Ectodermal cell (in vitro differentiated cells): ENCODE measurements around the gene NFATC1.

Experiments
- H3K27ac ChIP-seq: 2 replicates; pipeline ENCODE4 v1.7.0; 2013; ENCODE audit warnings: mild to moderate bottlenecking, low read depth, low read length; ENCODE audit not compliant: insufficient read depth, poor library complexity, severe bottlenecking
- H3K27me3 ChIP-seq: 2 replicates; pipeline ENCODE4 v1.7.0; 2013; ENCODE audit warnings: mild to moderate bottlenecking, low read length; ENCODE audit not compliant: insufficient read depth, control insufficient read depth, poor library complexity, severe bottlenecking
- H3K36me3 ChIP-seq: one replicate; pipeline ENCODE4 v1.7.0; 2013; ENCODE audit warnings: low read length; ENCODE audit not compliant: control insufficient read depth, insufficient read depth
- H3K4me1 ChIP-seq: one replicate; pipeline ENCODE4 v1.7.0; 2013; ENCODE audit warnings: low read length; ENCODE audit not compliant: control insufficient read depth, insufficient read depth
- H3K4me3 ChIP-seq: 2 replicates; pipeline ENCODE4 v1.7.0; 2013; ENCODE audit warnings: low read depth, low read length, control low read depth; ENCODE audit not compliant: insufficient read depth
- H3K9me3 ChIP-seq: 2 replicates; pipeline ENCODE4 v1.7.0; 2013; ENCODE audit warnings: mild to moderate bottlenecking, low read length, moderate library complexity; ENCODE audit not compliant: control insufficient read depth
- WGBS, 2 experiments: methylation state at CpG; one replicate each; pipeline ENCODE4 v1.1.7; 2013; ENCODE audit warnings: missing lambda C conversion rate in 2 of 2; 5-methylcytosine and 5-hydroxymethylcytosine counted together

NFATC1 gene

GRCh38 chr18:79458131-79458838 lies 62.6 kb downstream of the NFATC1 start:
- H3K9me3 ChIP-seq = no peaks in the 10 kb centered on the region
- H3K27ac ChIP-seq = no peak overlapping the region
- no peaks in the 10 kb centered on the region for H3K27me3 ChIP-seq
- no peaks in the 10 kb centered on the region for H3K4me1 ChIP-seq
- no peak overlapping the region for H3K4me3 ChIP-seq
- 93 to 94% methylated on average over 45 of the region's 45 CpGs for WGBS, 2 experiments
- H3K36me3 ChIP-seq = no peaks in the 10 kb centered on the region

GRCh38 chr18:79458917-79459803 lies 63.4 kb downstream of the NFATC1 start:
- no peak overlapping the region for H3K4me3 ChIP-seq
- H3K4me1 ChIP-seq = no peaks in the 10 kb centered on the region
- no peaks in the 10 kb centered on the region for H3K36me3 ChIP-seq
- no peaks in the 10 kb centered on the region for H3K27me3 ChIP-seq
- H3K27ac ChIP-seq = no peak overlapping the region
- no peaks in the 10 kb centered on the region for H3K9me3 ChIP-seq
- 93 to 94% methylated on average over 40 of the region's 40 CpGs for WGBS, 2 experiments

- Histone ChIP-seq H3K27me3 (no peaks in the 10 kb centered on the region), H3K9me3 (no peaks in the 10 kb centered on the region), H3K4me3 (no peak overlapping the region), H3K27ac (no peak overlapping the region), H3K4me1 (no peaks in the 10 kb centered on the region), H3K36me3 (no peaks in the 10 kb centered on the region)
- 67 to 89% methylated on average over 7 to 9 of the region's 9 CpGs for WGBS, 2 experiments
Observed at GRCh38 chr18:79459946-79460480, 64.3 kb downstream of the NFATC1 start.

GRCh38 chr18:79460481-79461300 lies 65.0 kb downstream of the NFATC1 start:
- Histone ChIP-seq H3K9me3 (no peaks in the 10 kb centered on the region), H3K27ac (no peak overlapping the region), H3K36me3 (no peaks in the 10 kb centered on the region), H3K4me1 (no peaks in the 10 kb centered on the region), H3K27me3 (no peaks in the 10 kb centered on the region), H3K4me3 (no peak overlapping the region)
- WGBS, 2 experiments = 85 to 86% methylated on average over 31 of the region's 31 CpGs

GRCh38 chr18:79461627-79462026 lies 65.9 kb downstream of the NFATC1 start:
- 96% methylated on average over 22 of the region's 22 CpGs for WGBS, 2 experiments
- Histone ChIP-seq H3K4me3 (no peak overlapping the region), H3K36me3 (no peaks in the 10 kb centered on the region), H3K27ac (no peak overlapping the region), H3K4me1 (no peaks in the 10 kb centered on the region), H3K27me3 (no peaks in the 10 kb centered on the region), H3K9me3 (no peaks in the 10 kb centered on the region)

DNA sequence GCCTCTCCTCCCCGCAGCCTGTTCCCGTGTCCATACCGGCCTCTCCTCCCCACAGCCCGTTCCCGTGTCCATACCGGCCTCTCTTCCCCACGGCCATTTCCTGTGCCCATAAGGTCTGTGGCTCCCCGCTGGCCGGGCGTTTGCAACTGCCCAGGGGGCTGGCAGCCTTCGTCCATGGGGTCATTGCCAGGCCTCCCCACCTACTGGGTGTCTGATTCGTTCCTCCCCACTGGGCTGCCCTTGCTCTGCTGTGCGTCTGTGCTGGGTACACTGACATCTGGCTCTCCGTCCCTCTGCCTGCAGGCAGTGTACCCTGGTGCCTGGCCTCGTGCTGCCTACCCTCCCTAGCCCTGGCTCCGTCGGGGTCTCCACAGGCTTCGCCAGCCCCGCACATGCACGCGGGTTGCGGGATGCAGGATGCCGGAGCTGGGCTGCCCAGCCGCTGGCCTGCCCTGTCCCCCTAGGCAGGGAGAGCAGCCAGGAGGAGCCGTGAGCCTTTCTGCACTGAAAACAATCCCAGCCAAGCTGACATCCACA lies 67.8 kb downstream of the NFATC1 start:
- H3K36me3 ChIP-seq = no peaks in the 10 kb centered on the region
- no peak overlapping the region for H3K27ac ChIP-seq
- no peak overlapping the region for H3K4me3 ChIP-seq
- H3K9me3 ChIP-seq = no peaks in the 10 kb centered on the region
- H3K27me3 ChIP-seq = no peaks in the 10 kb centered on the region
- WGBS, 2 experiments = 89 to 92% methylated on average over 25 of the region's 25 CpGs
- H3K4me1 ChIP-seq = no peaks in the 10 kb centered on the region

GRCh38 chr18:79465392-79465991 lies 69.8 kb downstream of the NFATC1 start:
- Histone ChIP-seq H3K27ac (no peak overlapping the region), H3K4me3 (no peak overlapping the region), H3K27me3 (no peaks in the 10 kb centered on the region), H3K4me1 (peaks cover 3% of the 10 kb centered on the region), H3K36me3 (no peaks in the 10 kb centered on the region), H3K9me3 (no peaks in the 10 kb centered on the region)
- 60 to 62% methylated on average over 26 of the region's 26 CpGs for WGBS, 2 experiments

DNA sequence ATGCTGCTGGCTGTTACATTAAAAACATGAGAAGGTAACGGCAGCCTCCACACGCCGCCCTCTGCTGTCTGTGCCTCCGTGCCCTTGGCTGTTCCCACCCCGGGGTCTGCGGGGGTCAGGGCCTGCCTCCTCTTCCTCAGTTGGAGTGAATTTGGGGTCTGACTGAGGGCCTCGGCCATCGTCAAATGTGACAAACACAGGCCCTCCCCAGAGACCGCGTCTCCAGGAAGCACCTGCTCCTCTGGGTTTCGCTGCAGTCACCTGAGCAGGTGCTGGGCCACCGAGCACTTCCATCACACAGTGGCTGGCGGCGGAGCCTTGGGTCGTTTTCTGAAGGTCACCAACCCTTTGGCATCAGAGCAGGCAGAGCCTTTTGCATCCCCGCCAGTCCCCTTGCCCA lies 70.9 kb downstream of the NFATC1 start:
- WGBS, 2 experiments = 93 to 96% methylated on average over 16 of the region's 16 CpGs
- no peak overlapping the region for H3K4me3 ChIP-seq
- no peaks in the 10 kb centered on the region for H3K9me3 ChIP-seq
- no peaks in the 10 kb centered on the region for H3K27me3 ChIP-seq
- peaks cover 9% of the 10 kb centered on the region for H3K4me1 ChIP-seq
- H3K36me3 ChIP-seq = no peaks in the 10 kb centered on the region
- H3K27ac ChIP-seq = no peak overlapping the region

DNA sequence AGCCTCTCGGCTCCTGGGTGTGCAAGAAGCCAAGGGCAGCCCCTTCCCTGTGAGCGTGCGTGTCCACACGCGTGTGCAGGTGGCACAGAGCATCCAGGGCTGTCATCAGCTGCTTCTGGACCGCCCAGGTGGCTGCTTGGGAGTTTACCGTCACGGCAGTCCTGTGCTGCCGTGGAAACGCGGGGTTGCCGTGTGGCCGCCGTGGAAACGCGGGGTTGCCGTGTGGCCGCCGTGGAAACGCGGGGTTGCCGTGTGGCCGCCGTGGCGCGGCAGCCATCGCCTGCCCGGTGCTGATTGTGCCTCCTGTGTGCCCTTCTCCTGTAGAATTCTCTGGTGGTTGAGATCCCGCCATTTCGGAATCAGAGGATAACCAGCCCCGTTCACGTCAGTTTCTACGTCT lies 71.4 kb downstream of the NFATC1 start:
- Histone ChIP-seq H3K36me3 (no peaks in the 10 kb centered on the region), H3K27me3 (no peaks in the 10 kb centered on the region)

More for the DNA sequence above, 71.4 kb downstream of the NFATC1 start:
- H3K4me1 ChIP-seq = peaks cover 10% of the 10 kb centered on the region
- WGBS, 2 experiments = 95 to 96% methylated on average over 33 of the region's 33 CpGs
- no peak overlapping the region for H3K27ac ChIP-seq
- H3K9me3 ChIP-seq = no peaks in the 10 kb centered on the region
- no peak overlapping the region for H3K4me3 ChIP-seq
